ENCODE results near the gene PDE2A.

The PDE2A gene

GRCh38 chr11:72673943-72674828 is at the start of gene PDE2A:
Gene PDE2A (minus strand): TSS chr11:72674422. CDS start chr11:72674207, 215 bp downstream.
- no peaks in the 10 kb centered on the region for H3K9me3 ChIP-seq (ENCODE audit: control insufficient read depth, insufficient read depth, low read length)
- peaks cover 22% of the 10 kb centered on the region; the same call in 1 of the 2 replicates for H3K4me1 ChIP-seq (ENCODE audit: control insufficient read depth, insufficient read depth, low read length)
- H3K27ac ChIP-seq (ENCODE audit: low read depth, low read length) = no peak within 1 kb of the TSS
- H3K4me3 ChIP-seq (ENCODE audit: low read depth, low read length) = peak within 1 kb of the TSS; percentile 55
- H3K9ac ChIP-seq (ENCODE audit: low read depth, low read length) = no peak within 1 kb of the TSS
- no peaks in the 10 kb centered on the region for H3K36me3 ChIP-seq (ENCODE audit: control insufficient read depth, insufficient read depth, low read length)
- H3K27me3 ChIP-seq (ENCODE audit: control insufficient read depth, insufficient read depth, low read length) = peaks cover 57% of the 10 kb centered on the region

- Histone ChIP-seq H3K4me1 (ENCODE audit: control insufficient read depth, insufficient read depth, low read length) (no peaks in the 10 kb centered on the region; the same call in 1 of the 2 replicates), H3K36me3 (ENCODE audit: control insufficient read depth, insufficient read depth, low read length) (peaks cover 14% of the 10 kb centered on the region; the same call in 1 of the 2 replicates), H3K27me3 (ENCODE audit: control insufficient read depth, insufficient read depth, low read length) (no peaks in the 10 kb centered on the region), H3K4me3 (ENCODE audit: low read depth, low read length) (no peak overlapping the region), H3K27ac (ENCODE audit: low read depth, low read length) (no peak overlapping the region), H3K9ac (ENCODE audit: low read depth, low read length) (no peak overlapping the region), H3K9me3 (ENCODE audit: control insufficient read depth, insufficient read depth, low read length) (no peaks in the 10 kb centered on the region)
Observed at GRCh38 chr11:72723508-72723907, 49.3 kb upstream of the PDE2A start.

- H3K36me3 ChIP-seq (ENCODE audit: control insufficient read depth, insufficient read depth, low read length) = peaks cover 18% of the 10 kb centered on the region; the same call in 1 of the 2 replicates
- H3K9me3 ChIP-seq (ENCODE audit: control insufficient read depth, insufficient read depth, low read length) = no peaks in the 10 kb centered on the region
- no peaks in the 10 kb centered on the region for H3K27me3 ChIP-seq (ENCODE audit: control insufficient read depth, insufficient read depth, low read length)
- H3K4me1 ChIP-seq (ENCODE audit: control insufficient read depth, insufficient read depth, low read length) = no peaks in the 10 kb centered on the region; the same call in 1 of the 2 replicates
- no peak overlapping the region for H3K9ac ChIP-seq (ENCODE audit: low read depth, low read length)
- H3K4me3 ChIP-seq (ENCODE audit: low read depth, low read length) = no peak overlapping the region
- H3K27ac ChIP-seq (ENCODE audit: low read depth, low read length) = no peak overlapping the region
Observed at GRCh38 chr11:72722050-72722748, 48.0 kb upstream of the PDE2A start.

DNA sequence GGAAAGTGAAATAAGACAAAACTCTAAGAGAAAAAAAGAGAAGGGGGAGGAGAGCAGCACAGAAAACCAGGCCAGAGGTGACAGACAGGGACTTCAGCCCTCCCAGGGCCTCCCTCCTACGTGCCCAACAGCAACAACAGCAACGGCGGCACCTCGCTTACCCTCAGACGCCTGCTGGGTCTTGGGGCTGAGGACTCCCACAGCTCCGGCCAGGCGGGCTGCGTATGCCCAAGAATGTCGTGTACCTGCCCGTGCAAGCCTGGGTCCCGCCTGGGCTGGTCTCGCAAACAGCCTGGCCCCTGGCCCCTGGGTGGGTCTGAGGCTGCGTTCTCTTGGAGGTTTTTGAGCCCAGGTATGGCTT is 47.4 kb upstream of the PDE2A start:
- Histone ChIP-seq H3K4me3 (ENCODE audit: low read depth, low read length) (no peak overlapping the region), H3K36me3 (ENCODE audit: control insufficient read depth, insufficient read depth, low read length) (peaks cover 21% of the 10 kb centered on the region; the same call in 1 of the 2 replicates), H3K9me3 (ENCODE audit: control insufficient read depth, insufficient read depth, low read length) (no peaks in the 10 kb centered on the region), H3K27me3 (ENCODE audit: control insufficient read depth, insufficient read depth, low read length) (no peaks in the 10 kb centered on the region), H3K27ac (ENCODE audit: low read depth, low read length) (no peak overlapping the region), H3K9ac (ENCODE audit: low read depth, low read length) (no peak overlapping the region), H3K4me1 (ENCODE audit: control insufficient read depth, insufficient read depth, low read length) (no peaks in the 10 kb centered on the region; the same call in 1 of the 2 replicates)

- Histone ChIP-seq H3K9me3 (ENCODE audit: control insufficient read depth, insufficient read depth, low read length) (no peaks in the 10 kb centered on the region), H3K36me3 (ENCODE audit: control insufficient read depth, insufficient read depth, low read length) (peaks cover 24% of the 10 kb centered on the region; the same call in 1 of the 2 replicates), H3K4me1 (ENCODE audit: control insufficient read depth, insufficient read depth, low read length) (no peaks in the 10 kb centered on the region; the same call in 1 of the 2 replicates), H3K27me3 (ENCODE audit: control insufficient read depth, insufficient read depth, low read length) (no peaks in the 10 kb centered on the region), H3K27ac (ENCODE audit: low read depth, low read length) (no peak overlapping the region), H3K4me3 (ENCODE audit: low read depth, low read length) (no peak overlapping the region), H3K9ac (ENCODE audit: low read depth, low read length) (no peak overlapping the region)
Observed at GRCh38 chr11:72721276-72721675, 47.1 kb upstream of the PDE2A start.

GRCh38 chr11:72720784-72721183 is 46.6 kb upstream of the PDE2A start:
- H3K36me3 ChIP-seq (ENCODE audit: control insufficient read depth, insufficient read depth, low read length) = peaks cover 24% of the 10 kb centered on the region; the same call in 1 of the 2 replicates
- no peaks in the 10 kb centered on the region for H3K9me3 ChIP-seq (ENCODE audit: control insufficient read depth, insufficient read depth, low read length)
- H3K4me1 ChIP-seq (ENCODE audit: control insufficient read depth, insufficient read depth, low read length) = no peaks in the 10 kb centered on the region; the same call in 1 of the 2 replicates
- H3K4me3 ChIP-seq (ENCODE audit: low read depth, low read length) = no peak overlapping the region
- H3K27ac ChIP-seq (ENCODE audit: low read depth, low read length) = no peak overlapping the region
- no peaks in the 10 kb centered on the region for H3K27me3 ChIP-seq (ENCODE audit: control insufficient read depth, insufficient read depth, low read length)
- H3K9ac ChIP-seq (ENCODE audit: low read depth, low read length) = no peak overlapping the region

DNA sequence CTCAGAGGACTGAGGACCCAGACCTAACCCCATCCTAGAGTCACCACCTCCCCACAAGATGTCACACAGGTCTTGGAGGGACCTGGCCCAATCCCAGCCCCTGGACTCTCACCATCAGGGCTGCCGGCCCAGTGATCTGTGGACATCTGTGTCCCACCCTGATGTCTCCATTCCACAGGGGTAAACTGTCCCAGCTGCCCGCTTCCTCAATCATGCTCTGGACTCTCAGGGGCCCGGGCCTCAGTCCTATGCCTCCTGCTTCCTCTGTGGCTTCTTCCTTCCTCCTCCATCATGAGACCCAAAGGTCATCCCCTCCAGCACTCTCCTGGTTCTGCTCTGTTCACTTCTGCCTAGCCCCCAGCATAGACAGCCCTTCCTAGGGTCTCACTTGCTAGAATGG is 45.8 kb upstream of the PDE2A start:
- H3K27ac ChIP-seq (ENCODE audit: low read depth, low read length) = no peak overlapping the region
- H3K4me3 ChIP-seq (ENCODE audit: low read depth, low read length) = no peak overlapping the region
- H3K9me3 ChIP-seq (ENCODE audit: control insufficient read depth, insufficient read depth, low read length) = no peaks in the 10 kb centered on the region
- no peaks in the 10 kb centered on the region; the same call in 1 of the 2 replicates for H3K4me1 ChIP-seq (ENCODE audit: control insufficient read depth, insufficient read depth, low read length)
- no peaks in the 10 kb centered on the region for H3K27me3 ChIP-seq (ENCODE audit: control insufficient read depth, insufficient read depth, low read length)
- H3K36me3 ChIP-seq (ENCODE audit: control insufficient read depth, insufficient read depth, low read length) = peaks cover 24% of the 10 kb centered on the region; the same call in 1 of the 2 replicates
- H3K9ac ChIP-seq (ENCODE audit: low read depth, low read length) = no peak overlapping the region

- Histone ChIP-seq H3K36me3 (ENCODE audit: control insufficient read depth, insufficient read depth, low read length) (peaks cover 22% of the 10 kb centered on the region; the same call in 1 of the 2 replicates), H3K27ac (ENCODE audit: low read depth, low read length) (no peak overlapping the region), H3K4me1 (ENCODE audit: control insufficient read depth, insufficient read depth, low read length) (no peaks in the 10 kb centered on the region; the same call in 1 of the 2 replicates), H3K4me3 (ENCODE audit: low read depth, low read length) (no peak overlapping the region), H3K9ac (ENCODE audit: low read depth, low read length) (no peak overlapping the region), H3K9me3 (ENCODE audit: control insufficient read depth, insufficient read depth, low read length) (no peaks in the 10 kb centered on the region), H3K27me3 (ENCODE audit: control insufficient read depth, insufficient read depth, low read length) (no peaks in the 10 kb centered on the region)
Observed at GRCh38 chr11:72719551-72719950, 45.3 kb upstream of the PDE2A start.

DNA sequence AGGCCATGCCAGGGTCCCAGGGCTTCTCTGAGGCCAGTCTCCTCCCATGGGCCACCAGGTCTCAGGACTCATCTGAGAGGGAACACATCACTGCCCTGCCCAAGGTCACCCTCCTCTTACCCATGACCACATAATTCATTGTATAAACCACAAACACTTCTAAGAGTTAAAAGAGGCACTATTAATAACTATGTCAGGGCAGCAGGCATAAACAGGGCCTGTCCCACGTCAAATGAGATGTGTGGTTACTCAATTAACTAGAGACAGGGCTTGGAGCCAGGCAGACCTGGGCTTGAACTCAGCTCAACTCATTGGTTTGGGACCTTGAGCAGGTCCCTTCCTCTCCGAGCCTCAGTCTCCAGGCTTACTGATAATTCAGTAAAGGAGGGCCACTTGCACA is 44.9 kb upstream of the PDE2A start:
- H3K36me3 ChIP-seq (ENCODE audit: control insufficient read depth, insufficient read depth, low read length) = peaks cover 17% of the 10 kb centered on the region; the same call in 1 of the 2 replicates
- H3K27ac ChIP-seq (ENCODE audit: low read depth, low read length) = no peak overlapping the region
- H3K4me1 ChIP-seq (ENCODE audit: control insufficient read depth, insufficient read depth, low read length) = no peaks in the 10 kb centered on the region; the same call in 1 of the 2 replicates
- no peaks in the 10 kb centered on the region for H3K9me3 ChIP-seq (ENCODE audit: control insufficient read depth, insufficient read depth, low read length)
- H3K4me3 ChIP-seq (ENCODE audit: low read depth, low read length) = no peak overlapping the region
- no peak overlapping the region for H3K9ac ChIP-seq (ENCODE audit: low read depth, low read length)
- H3K27me3 ChIP-seq (ENCODE audit: control insufficient read depth, insufficient read depth, low read length) = no peaks in the 10 kb centered on the region

DNA sequence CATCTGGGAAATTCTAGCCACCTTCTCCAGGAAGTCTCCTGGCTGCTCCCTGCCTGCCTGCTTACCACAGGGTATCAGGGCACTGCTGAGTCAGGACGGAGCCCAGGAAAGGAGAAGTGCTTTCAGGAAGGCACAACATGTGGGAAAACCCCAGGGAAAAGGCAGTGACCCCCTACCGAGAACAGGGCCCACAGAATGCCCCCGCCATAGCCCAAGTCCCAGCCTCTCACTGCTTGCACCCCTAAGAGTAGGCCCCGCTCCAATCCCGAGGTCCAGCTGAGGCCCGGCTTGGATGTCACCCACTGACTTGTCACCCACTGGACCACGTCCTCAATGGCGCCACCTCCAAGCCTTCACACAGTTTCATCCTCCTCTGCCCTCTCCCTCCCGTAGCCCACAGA is 43.9 kb upstream of the PDE2A start:
- Histone ChIP-seq H3K9me3 (ENCODE audit: control insufficient read depth, insufficient read depth, low read length) (no peaks in the 10 kb centered on the region), H3K27me3 (ENCODE audit: control insufficient read depth, insufficient read depth, low read length) (no peaks in the 10 kb centered on the region), H3K36me3 (ENCODE audit: control insufficient read depth, insufficient read depth, low read length) (peaks cover 17% of the 10 kb centered on the region; the same call in 1 of the 2 replicates), H3K9ac (ENCODE audit: low read depth, low read length) (no peak overlapping the region), H3K27ac (ENCODE audit: low read depth, low read length) (no peak overlapping the region), H3K4me1 (ENCODE audit: control insufficient read depth, insufficient read depth, low read length) (no peaks in the 10 kb centered on the region; the same call in 1 of the 2 replicates), H3K4me3 (ENCODE audit: low read depth, low read length) (no peak overlapping the region)

All from HUES48 (cell line).